Measurements from ENCODE around the gene RPE. TPM values are rescaled to one million over a fixed set of nuclear protein-coding genes. Genes with fewer than 3 reads are reported as not detected.

The RPE gene
- total RNA-seq, 1 donor, result 68.0 TPM

DNA sequence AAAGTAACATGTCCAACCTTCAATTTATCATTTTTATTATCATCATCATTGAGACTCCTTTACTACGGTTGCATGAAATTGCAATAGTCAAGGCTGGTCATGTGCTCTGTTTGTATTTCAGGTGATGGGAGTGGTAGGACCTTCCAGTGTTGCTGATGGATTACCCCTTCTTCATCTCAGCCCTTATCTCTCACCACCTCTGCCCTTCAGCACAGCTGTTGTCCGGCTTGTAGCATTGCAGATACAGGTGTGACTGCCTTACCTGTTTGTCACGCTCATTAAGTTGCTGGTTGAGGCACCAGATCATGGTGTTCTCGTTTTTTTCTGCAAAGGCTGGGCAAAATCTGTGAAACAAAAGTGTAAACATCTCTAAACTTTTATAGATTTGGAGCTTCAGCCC lies 31.7 kb upstream of the RPE start:
- no peak overlapping the region for H3K4me2 ChIP-seq (ENCODE audit: insufficient read depth, low read length)
- no peak for DNase-seq (ENCODE audit: insufficient read length, low spot score, missing footprints)
- H2AFZ ChIP-seq (ENCODE audit: low read length), result no peak overlapping the region
- TF ChIP-seq, protein P1, sequence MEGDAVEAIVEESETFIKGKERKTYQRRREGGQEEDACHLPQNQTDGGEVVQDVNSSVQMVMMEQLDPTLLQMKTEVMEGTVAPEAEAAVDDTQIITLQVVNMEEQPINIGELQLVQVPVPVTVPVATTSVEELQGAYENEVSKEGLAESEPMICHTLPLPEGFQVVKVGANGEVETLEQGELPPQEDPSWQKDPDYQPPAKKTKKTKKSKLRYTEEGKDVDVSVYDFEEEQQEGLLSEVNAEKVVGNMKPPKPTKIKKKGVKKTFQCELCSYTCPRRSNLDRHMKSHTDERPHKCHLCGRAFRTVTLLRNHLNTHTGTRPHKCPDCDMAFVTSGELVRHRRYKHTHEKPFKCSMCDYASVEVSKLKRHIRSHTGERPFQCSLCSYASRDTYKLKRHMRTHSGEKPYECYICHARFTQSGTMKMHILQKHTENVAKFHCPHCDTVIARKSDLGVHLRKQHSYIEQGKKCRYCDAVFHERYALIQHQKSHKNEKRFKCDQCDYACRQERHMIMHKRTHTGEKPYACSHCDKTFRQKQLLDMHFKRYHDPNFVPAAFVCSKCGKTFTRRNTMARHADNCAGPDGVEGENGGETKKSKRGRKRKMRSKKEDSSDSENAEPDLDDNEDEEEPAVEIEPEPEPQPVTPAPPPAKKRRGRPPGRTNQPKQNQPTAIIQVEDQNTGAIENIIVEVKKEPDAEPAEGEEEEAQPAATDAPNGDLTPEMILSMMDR (IDR thresholded peaks at IDR 0.05; ENCODE audit: extremely low read depth, low read depth, low read length), result no peak
- no peaks in the 10 kb centered on the region for H3K27me3 ChIP-seq (ENCODE audit: insufficient read depth, low read length)
- H3K27ac ChIP-seq (ENCODE audit: low read depth, low read length), result no peak overlapping the region
- H3K79me2 ChIP-seq (ENCODE audit: insufficient read depth, low read length), result no peaks in the 10 kb centered on the region
- no peaks in the 10 kb centered on the region for H4K20me1 ChIP-seq (ENCODE audit: insufficient read depth, low read length)
- no peaks in the 10 kb centered on the region for H3K36me3 ChIP-seq (ENCODE audit: insufficient read depth, low read length)
- H3K4me3 ChIP-seq (ENCODE audit: insufficient read depth, low read length), result no peak overlapping the region
- no peaks in the 10 kb centered on the region for H3K9me3 ChIP-seq (ENCODE audit: low read depth, low read length)
- H3K4me1 ChIP-seq (ENCODE audit: insufficient read depth, low read length), result no peaks in the 10 kb centered on the region

DNA sequence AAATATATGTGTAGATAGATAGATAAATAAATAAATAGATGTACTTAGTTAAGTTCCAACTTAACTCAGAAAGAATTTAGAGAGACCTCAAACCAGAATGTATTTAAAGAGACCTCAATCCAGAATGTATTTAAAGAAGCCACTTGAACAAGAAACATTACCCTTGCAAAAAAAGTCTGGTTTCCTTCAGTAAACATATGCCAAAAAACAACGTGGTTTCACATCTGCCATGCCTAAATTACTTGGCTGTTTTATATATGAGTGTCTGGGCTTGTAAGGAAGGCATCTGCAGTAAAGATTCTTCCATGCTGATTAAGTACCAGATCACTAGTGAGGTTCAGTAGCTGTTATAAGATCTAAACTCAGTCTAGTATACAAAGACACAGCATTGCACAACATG lies 29.1 kb upstream of the RPE start:
- Histone ChIP-seq H2AFZ (ENCODE audit: low read length) (no peak overlapping the region), H3K4me2 (ENCODE audit: insufficient read depth, low read length) (no peak overlapping the region), H3K9me3 (ENCODE audit: low read depth, low read length) (no peaks in the 10 kb centered on the region), H3K4me3 (ENCODE audit: insufficient read depth, low read length) (no peak overlapping the region), H4K20me1 (ENCODE audit: insufficient read depth, low read length) (no peaks in the 10 kb centered on the region), H3K27ac (ENCODE audit: low read depth, low read length) (no peak overlapping the region), H3K27me3 (ENCODE audit: insufficient read depth, low read length) (no peaks in the 10 kb centered on the region), H3K79me2 (ENCODE audit: insufficient read depth, low read length) (no peaks in the 10 kb centered on the region), H3K36me3 (ENCODE audit: insufficient read depth, low read length) (no peaks in the 10 kb centered on the region), H3K4me1 (ENCODE audit: insufficient read depth, low read length) (no peaks in the 10 kb centered on the region)
- TF ChIP-seq, protein P1 (IDR thresholded peaks at IDR 0.05; ENCODE audit: extremely low read depth, low read depth, low read length), result no peak
- no peak for DNase-seq (ENCODE audit: insufficient read length, low spot score, missing footprints)

DNA sequence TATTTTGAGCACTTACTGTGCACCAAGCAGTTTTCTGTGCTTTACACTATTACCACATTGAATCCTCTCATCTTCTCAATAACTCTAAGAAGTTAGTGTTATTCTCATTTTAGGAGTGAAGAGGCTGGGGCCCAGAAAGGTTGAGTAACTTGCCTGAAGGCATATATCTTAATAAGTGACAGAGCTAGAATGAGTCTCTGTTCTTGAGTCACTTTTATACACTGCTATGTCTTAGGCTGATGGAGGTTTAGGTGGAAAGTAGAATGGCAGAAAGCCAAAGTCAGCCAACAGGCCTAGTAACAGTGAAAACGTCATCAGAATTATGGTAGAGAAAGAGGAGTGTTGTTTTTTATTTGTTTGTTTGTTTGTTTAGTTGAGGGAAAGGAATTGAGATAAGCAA lies 27.9 kb upstream of the RPE start:
- no peak for DNase-seq (ENCODE audit: insufficient read length, low spot score, missing footprints)

DNA sequence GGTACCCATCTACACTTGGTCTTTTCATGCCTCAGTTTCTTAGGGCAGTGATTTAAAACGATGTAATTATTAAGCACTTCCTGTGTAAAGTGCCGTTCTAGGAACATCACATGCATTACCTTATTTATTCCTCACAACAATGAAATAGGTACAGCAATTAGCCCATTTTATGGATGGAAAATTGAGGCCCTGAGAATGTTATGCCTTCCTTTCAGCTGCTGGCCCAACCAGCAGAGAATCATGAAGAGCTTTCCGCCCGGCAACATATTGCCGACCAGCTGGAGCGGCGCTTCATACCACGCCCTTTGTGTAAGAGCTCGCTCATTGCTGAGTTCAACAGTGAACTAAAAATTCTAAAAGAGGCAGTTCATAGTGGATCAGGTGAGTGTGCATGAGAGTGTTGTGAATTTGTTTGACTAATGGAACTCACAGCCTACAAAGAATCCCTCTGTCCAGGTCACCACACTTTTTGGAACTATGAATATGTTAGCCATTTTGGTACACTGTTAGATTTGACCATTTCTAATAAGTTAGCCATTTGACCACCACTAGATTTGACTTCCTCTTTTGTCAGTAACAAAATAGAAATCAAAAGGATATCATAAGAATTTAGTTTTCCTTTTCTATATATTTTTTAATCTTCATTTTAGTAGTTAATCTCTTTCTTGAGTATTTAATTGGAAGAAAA lies 25.6 kb upstream of the RPE start:
- Histone ChIP-seq H3K27me3 (ENCODE audit: insufficient read depth, low read length) (no peaks in the 10 kb centered on the region), H3K9me3 (ENCODE audit: low read depth, low read length) (no peaks in the 10 kb centered on the region), H3K4me1 (ENCODE audit: insufficient read depth, low read length) (no peaks in the 10 kb centered on the region), H3K4me2 (ENCODE audit: insufficient read depth, low read length) (no peak overlapping the region), H3K27ac (ENCODE audit: low read depth, low read length) (no peak overlapping the region), H4K20me1 (ENCODE audit: insufficient read depth, low read length) (no peaks in the 10 kb centered on the region), H2AFZ (ENCODE audit: low read length) (no peak overlapping the region), H3K36me3 (ENCODE audit: insufficient read depth, low read length) (no peaks in the 10 kb centered on the region), H3K4me3 (ENCODE audit: insufficient read depth, low read length) (no peak overlapping the region), H3K79me2 (ENCODE audit: insufficient read depth, low read length) (no peaks in the 10 kb centered on the region)
- TF ChIP-seq, protein P1 (IDR thresholded peaks at IDR 0.05; ENCODE audit: extremely low read depth, low read depth, low read length), result no peak
- no peak for DNase-seq (ENCODE audit: insufficient read length, low spot score, missing footprints)

More for the DNA sequence above, 27.9 kb upstream of the RPE start:
- Histone ChIP-seq H3K9me3 (ENCODE audit: low read depth, low read length) (no peaks in the 10 kb centered on the region), H3K4me1 (ENCODE audit: insufficient read depth, low read length) (no peaks in the 10 kb centered on the region), H3K36me3 (ENCODE audit: insufficient read depth, low read length) (no peaks in the 10 kb centered on the region), H3K27ac (ENCODE audit: low read depth, low read length) (no peak overlapping the region), H2AFZ (ENCODE audit: low read length) (no peak overlapping the region), H3K79me2 (ENCODE audit: insufficient read depth, low read length) (no peaks in the 10 kb centered on the region), H3K4me2 (ENCODE audit: insufficient read depth, low read length) (no peak overlapping the region), H3K4me3 (ENCODE audit: insufficient read depth, low read length) (no peak overlapping the region), H3K27me3 (ENCODE audit: insufficient read depth, low read length) (no peaks in the 10 kb centered on the region), H4K20me1 (ENCODE audit: insufficient read depth, low read length) (no peaks in the 10 kb centered on the region)
- TF ChIP-seq, protein P1 (IDR thresholded peaks at IDR 0.05; ENCODE audit: extremely low read depth, low read depth, low read length), result no peak
